D721Med (cell line): ENCODE measurements around the gene IQCK.

Experiments used
- DNase-seq: peaks from one replicate; pipeline ENCODE4 v3.0.0; 2011; ENCODE audit warnings: low spot score; ENCODE audit not compliant: insufficient read length
- FAIRE-seq: peaks from 2 replicates; lab custom pipeline; 2011; peaks lifted over from hg19 to GRCh38; lab: Jason Lieb, UNC
- TF ChIP-seq, protein P1 (sequence below): IDR thresholded peaks from 2 replicates; pipeline ENCODE4 v1.5.1; 2012; ENCODE audit warnings: mild to moderate bottlenecking, control low read depth; ENCODE audit not compliant: insufficient read depth; ENCODE audit errors: missing control alignments

The IQCK gene

DNA sequence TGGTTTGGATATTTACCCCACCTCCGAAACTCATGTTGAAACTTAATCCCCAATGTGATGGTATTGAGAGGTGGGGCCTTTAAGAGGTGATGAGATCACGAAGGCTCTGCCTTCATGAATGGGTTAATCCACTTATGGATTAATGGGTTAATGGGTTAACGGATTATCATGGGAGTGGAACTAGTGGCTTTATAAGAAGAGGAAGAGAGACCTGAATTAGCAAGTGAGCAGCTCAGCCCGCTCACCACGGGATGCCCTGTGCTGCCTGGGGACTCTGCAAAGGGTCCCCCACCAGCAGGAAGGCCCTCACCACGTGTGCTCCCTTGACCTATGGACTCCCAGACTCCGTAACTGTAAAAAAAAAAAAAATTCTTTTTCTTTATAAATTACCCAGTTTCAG is 183.1 kb downstream of the IQCK start:
- no peak for FAIRE-seq
- TF ChIP-seq, protein P1, sequence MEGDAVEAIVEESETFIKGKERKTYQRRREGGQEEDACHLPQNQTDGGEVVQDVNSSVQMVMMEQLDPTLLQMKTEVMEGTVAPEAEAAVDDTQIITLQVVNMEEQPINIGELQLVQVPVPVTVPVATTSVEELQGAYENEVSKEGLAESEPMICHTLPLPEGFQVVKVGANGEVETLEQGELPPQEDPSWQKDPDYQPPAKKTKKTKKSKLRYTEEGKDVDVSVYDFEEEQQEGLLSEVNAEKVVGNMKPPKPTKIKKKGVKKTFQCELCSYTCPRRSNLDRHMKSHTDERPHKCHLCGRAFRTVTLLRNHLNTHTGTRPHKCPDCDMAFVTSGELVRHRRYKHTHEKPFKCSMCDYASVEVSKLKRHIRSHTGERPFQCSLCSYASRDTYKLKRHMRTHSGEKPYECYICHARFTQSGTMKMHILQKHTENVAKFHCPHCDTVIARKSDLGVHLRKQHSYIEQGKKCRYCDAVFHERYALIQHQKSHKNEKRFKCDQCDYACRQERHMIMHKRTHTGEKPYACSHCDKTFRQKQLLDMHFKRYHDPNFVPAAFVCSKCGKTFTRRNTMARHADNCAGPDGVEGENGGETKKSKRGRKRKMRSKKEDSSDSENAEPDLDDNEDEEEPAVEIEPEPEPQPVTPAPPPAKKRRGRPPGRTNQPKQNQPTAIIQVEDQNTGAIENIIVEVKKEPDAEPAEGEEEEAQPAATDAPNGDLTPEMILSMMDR, result no peak
- no peak for DNase-seq

DNA sequence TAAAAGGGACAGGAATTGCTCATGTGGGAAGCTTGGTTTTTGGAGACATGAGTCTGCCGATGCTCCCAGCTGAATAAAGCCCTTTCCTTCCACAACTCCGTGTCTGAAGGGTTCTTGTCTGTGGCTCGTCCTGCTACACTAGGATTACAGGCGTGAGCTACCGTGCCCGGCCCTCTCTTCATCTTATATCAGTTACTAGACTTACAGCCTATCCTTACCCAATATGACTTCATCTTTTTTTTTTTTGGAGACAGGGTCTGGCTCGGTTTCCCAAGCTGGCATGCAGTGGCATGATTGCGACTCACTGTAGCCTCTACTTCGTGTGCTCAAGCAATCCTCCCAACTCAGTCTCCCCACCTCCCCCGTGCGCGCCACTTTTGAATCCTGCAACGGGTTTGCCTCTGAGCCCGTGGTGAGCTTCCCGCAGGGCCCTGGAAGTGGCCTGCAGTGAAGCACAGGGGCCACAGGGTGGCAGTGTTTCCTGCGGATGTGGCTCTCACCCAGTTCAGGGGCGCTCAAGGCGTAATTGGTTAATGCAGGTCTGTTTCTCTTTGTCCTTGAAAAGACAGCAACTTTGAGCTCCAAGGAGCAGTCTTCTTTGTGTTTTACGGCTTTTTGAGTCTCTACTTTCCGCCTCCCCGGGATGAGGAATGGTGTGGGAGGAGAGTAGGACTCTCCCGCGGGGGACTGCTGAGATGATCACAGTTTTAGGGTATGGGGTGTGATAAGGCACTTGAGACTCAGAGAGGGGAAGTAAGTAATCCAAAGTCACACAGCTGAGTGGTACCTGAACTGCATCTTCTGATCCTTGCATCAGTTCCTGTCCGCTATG is 189.3 kb downstream of the IQCK start:
- DNase-seq (no peak), FAIRE-seq (no peak)

More for the DNA sequence above, 189.3 kb downstream of the IQCK start:
- TF ChIP-seq, protein P1, result peak; percentile 97
